CD14-positive monocyte (primary cell): Measurements from ENCODE around the gene RBMS1. TPM values are rescaled to one million over a fixed set of nuclear protein-coding genes. Genes with fewer than 3 reads are reported as not detected.

Experiments used
- DNase-seq, 3 donors: peaks; one replicate each; pipeline ENCODE4 v3.0.0-alpha.2; 2011 to 2022
- H2AFZ ChIP-seq: 2 replicates; pipeline ENCODE4 v1.6.0; 2012; ENCODE audit warnings: mild to moderate bottlenecking, low read depth, low read length, inconsistent platforms; ENCODE audit not compliant: insufficient read depth, poor library complexity, severe bottlenecking
- H3K27ac ChIP-seq, 2 donors: 1 replicate in 1 of 2; 2 replicates in 1 of 2; pipeline ENCODE4 v1.5.1; 2012 to 2013; ENCODE audit warnings: low read length in 2 of 2, control low read depth in 1 of 2, inconsistent platforms in 1 of 2, low read depth in 1 of 2, mild to moderate bottlenecking in 1 of 2
- H3K27me3 ChIP-seq, 2 donors: one replicate each; pipeline versions ENCODE4 v1.6.0 to v1.6.1; 2011 to 2013; ENCODE audit warnings: low read length in 2 of 2; ENCODE audit not compliant: control insufficient read depth in 2 of 2, insufficient read depth in 2 of 2
- H3K36me3 ChIP-seq, 2 donors: replicated peaks in 1 of 2; 1 replicate in 1 of 2; 2 replicates in 1 of 2; pipeline versions ENCODE4 v1.5.1 to v1.6.1; 2012 to 2013; ENCODE audit warnings: low read length in 2 of 2, control low read depth in 1 of 2, inconsistent platforms in 1 of 2, mild to moderate bottlenecking in 1 of 2; ENCODE audit not compliant: insufficient read depth in 2 of 2, control insufficient read depth in 1 of 2
- H3K4me1 ChIP-seq, 2 donors: 1 replicate in 1 of 2; 2 replicates in 1 of 2; pipeline versions ENCODE4 v1.5.1 to v1.6.1; 2012 to 2013; ENCODE audit warnings: low read length in 2 of 2, control low read depth in 1 of 2, inconsistent platforms in 1 of 2, mild to moderate bottlenecking in 1 of 2, moderate library complexity in 1 of 2; ENCODE audit not compliant: insufficient read depth in 2 of 2, control insufficient read depth in 1 of 2
- H3K4me2 ChIP-seq: replicated peaks from 2 replicates; pipeline ENCODE3; 2012; ENCODE audit warnings: low read length, moderate library complexity, mild to moderate bottlenecking; ENCODE audit not compliant: poor library complexity, severe bottlenecking; ENCODE audit errors: extremely low read depth
- H3K4me3 ChIP-seq, 3 experiments: fragments of 200-600 bp in 1 of 3; sonication (generic) in 1 of 3; replicated peaks in 1 of 3; 1 replicate in 2 of 3; 2 replicates in 1 of 3; pipeline ENCODE4 v1.5.1; 2011 to 2013; ENCODE audit warnings: low read length in 3 of 3, mild to moderate bottlenecking in 3 of 3, control low read depth in 2 of 3, low read depth in 2 of 3, inconsistent platforms in 1 of 3, moderate library complexity in 1 of 3
- H3K79me2 ChIP-seq: 2 replicates; pipeline ENCODE4 v1.6.0; 2012; ENCODE audit warnings: mild to moderate bottlenecking, control low read depth, inconsistent platforms, low read length, moderate library complexity; ENCODE audit not compliant: insufficient read depth
- H3K9ac ChIP-seq: 2 replicates; pipeline ENCODE4 v1.6.0; 2017; ENCODE audit warnings: low read length, mild to moderate bottlenecking; ENCODE audit not compliant: insufficient read depth, poor library complexity, severe bottlenecking
- H3K9me3 ChIP-seq, 2 donors: replicated peaks in 1 of 2; 1 replicate in 1 of 2; 2 replicates in 1 of 2; pipeline versions ENCODE4 v1.5.1 to v1.6.1; 2012 to 2013; ENCODE audit warnings: low read length in 2 of 2, control low read depth in 1 of 2; ENCODE audit not compliant: control insufficient read depth in 1 of 2, insufficient read depth in 1 of 2
- H4K20me1 ChIP-seq: 2 replicates; pipeline ENCODE4 v1.6.0; 2012; ENCODE audit warnings: mild to moderate bottlenecking, low read length, control low read depth, moderate library complexity; ENCODE audit not compliant: insufficient read depth
- H3K27ac Mint-ChIP-seq, 7 donors: one replicate each; pipeline ENCODE4 v1.8.0; 2020; ENCODE audit warnings: mild to moderate bottlenecking in 7 of 7, mixed read lengths in 7 of 7, moderate library complexity in 6 of 7, inconsistent platforms in 2 of 7
- H3K27me3 Mint-ChIP-seq, 3 donors: one replicate each; pipeline ENCODE4 v1.8.0; 2021 to 2022; ENCODE audit warnings: low read depth in 3 of 3, mild to moderate bottlenecking in 3 of 3, mixed read lengths in 3 of 3, moderate library complexity in 3 of 3, inconsistent platforms in 1 of 3
- H3K36me3 Mint-ChIP-seq, 2 donors: one replicate each; pipeline ENCODE4 v1.8.0; 2020; ENCODE audit warnings: mixed read lengths in 2 of 2, inconsistent platforms in 1 of 2, mild to moderate bottlenecking in 1 of 2
- H3K4me1 Mint-ChIP-seq: one replicate; pipeline ENCODE4 v1.8.0; 2020; ENCODE audit warnings: mild to moderate bottlenecking, mixed read lengths
- H3K4me3 Mint-ChIP-seq, 2 donors: one replicate each; pipeline ENCODE4 v1.8.0; 2020; ENCODE audit warnings: mild to moderate bottlenecking in 2 of 2, mixed read lengths in 2 of 2, moderate library complexity in 1 of 2
- H3K9me3 Mint-ChIP-seq, 7 donors: one replicate each; pipeline ENCODE4 v1.8.0; 2020 to 2022; ENCODE audit warnings: mixed read lengths in 7 of 7, mild to moderate bottlenecking in 6 of 7, moderate library complexity in 6 of 7, inconsistent platforms in 2 of 7
- WGBS: methylation state at CpG from one replicate; pipeline ENCODE4 v1.1.5; 2013; ENCODE audit warnings: missing lambda C conversion rate; ENCODE audit not compliant: insufficient coverage; 5-methylcytosine and 5-hydroxymethylcytosine counted together
- intact Hi-C, 2 donors: fragments of 100-400 bp; cut with micrococcal nuclease; formaldehyde crosslinking; loops; one replicate each; pipeline versions ENCODE4 v1.15.0 to v1.15.1; 2023
- polyA plus RNA-seq, 3 donors: library from polyadenylated mRNA; depleted of rRNA in 1 of 3; unstranded in 2 of 3; stranded (reverse) in 1 of 3; fragments of 300-500 nt in 2 of 3; fragments of >200 nt in 1 of 3; fragmentation: Illumina TruSeq in 2 of 3; gene quantifications; 1 replicate in 2 of 3; 2 replicates in 1 of 3; pipeline ENCODE4 v1.2.3, GENCODE V29; 2012 to 2021
- TF ChIP-seq, protein P1 (sequence below): fragments of 200-600 bp; IDR thresholded peaks from one replicate; pipeline ENCODE4 v1.8.0; 2022; ENCODE audit warnings: antibody characterized with exemption, mild to moderate bottlenecking

RBMS1 gene
- polyA plus RNA-seq, 3 donors = 88.2 to 91.2 (median 89.4) TPM

DNA sequence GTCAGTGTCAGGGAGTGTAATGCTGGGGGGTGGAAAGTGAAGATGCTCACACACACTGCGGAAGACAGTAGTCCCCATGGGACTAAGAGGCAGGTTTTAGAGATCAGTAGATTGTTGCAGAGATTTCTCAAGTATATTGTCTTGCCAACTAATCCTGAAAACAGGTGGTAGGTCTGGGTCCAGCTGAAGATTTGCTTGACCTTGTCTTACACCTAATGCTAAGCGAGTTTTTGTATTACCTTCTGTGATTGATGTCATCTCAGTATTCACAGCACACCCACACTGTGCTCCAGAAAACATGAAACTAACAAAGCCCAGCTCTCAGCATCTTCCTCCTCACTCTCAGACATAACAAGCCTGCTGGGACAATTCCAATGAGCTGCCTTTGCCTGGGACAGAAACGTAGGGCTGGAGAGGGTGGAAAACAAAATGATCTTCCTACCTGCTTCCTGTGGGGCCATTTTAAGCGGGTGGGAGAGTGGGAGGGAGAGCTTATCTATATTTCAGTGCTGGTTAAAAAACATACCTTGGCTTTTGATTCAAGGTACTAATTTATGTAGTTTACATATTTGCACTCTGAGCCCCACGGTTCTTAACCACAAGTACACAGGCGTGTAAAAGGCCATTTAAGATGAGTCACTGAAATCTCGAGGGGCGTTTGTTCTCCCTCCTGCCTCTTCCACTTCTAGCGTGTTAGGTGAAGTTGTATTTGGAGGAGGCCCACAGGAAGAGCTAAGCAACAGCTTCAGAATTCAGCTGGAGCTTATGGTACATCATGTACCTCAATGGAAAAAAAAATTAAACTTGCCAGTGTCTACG, 23.1 kb upstream of the RBMS1 start:
- Histone ChIP-seq H3K9ac (no peak overlapping the region), H2AFZ (no peak overlapping the region), H4K20me1 (no peaks in the 10 kb centered on the region), H3K36me3 (no peaks in the 10 kb centered on the region), H3K27ac (no peak overlapping the region), H3K4me1 (no peaks in the 10 kb centered on the region), H3K4me3 (no peak overlapping the region), H3K4me2 (no peak overlapping the region), H3K9me3 (no peaks in the 10 kb centered on the region), H3K79me2 (no peaks in the 10 kb centered on the region), H3K27me3 (no peaks in the 10 kb centered on the region)
- no peak overlapping the region for H3K4me3 Mint-ChIP-seq
- no peaks in the 10 kb centered on the region for H3K36me3 Mint-ChIP-seq
- no peak for DNase-seq
- TF ChIP-seq, protein P1, sequence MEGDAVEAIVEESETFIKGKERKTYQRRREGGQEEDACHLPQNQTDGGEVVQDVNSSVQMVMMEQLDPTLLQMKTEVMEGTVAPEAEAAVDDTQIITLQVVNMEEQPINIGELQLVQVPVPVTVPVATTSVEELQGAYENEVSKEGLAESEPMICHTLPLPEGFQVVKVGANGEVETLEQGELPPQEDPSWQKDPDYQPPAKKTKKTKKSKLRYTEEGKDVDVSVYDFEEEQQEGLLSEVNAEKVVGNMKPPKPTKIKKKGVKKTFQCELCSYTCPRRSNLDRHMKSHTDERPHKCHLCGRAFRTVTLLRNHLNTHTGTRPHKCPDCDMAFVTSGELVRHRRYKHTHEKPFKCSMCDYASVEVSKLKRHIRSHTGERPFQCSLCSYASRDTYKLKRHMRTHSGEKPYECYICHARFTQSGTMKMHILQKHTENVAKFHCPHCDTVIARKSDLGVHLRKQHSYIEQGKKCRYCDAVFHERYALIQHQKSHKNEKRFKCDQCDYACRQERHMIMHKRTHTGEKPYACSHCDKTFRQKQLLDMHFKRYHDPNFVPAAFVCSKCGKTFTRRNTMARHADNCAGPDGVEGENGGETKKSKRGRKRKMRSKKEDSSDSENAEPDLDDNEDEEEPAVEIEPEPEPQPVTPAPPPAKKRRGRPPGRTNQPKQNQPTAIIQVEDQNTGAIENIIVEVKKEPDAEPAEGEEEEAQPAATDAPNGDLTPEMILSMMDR = no peak
- WGBS = 92% methylated on average over 2 of the region's 10 CpGs
- no peak overlapping the region for H3K27ac Mint-ChIP-seq
- peaks cover 12% of the 10 kb centered on the region for H3K4me1 Mint-ChIP-seq
- intact Hi-C loops = no loop called here
- peaks cover 0 to 1% (median 0%) of the 10 kb centered on the region in 7 donors for H3K9me3 Mint-ChIP-seq
- peaks cover 2 to 3% (median 2%) of the 10 kb centered on the region in 3 donors for H3K27me3 Mint-ChIP-seq

DNA sequence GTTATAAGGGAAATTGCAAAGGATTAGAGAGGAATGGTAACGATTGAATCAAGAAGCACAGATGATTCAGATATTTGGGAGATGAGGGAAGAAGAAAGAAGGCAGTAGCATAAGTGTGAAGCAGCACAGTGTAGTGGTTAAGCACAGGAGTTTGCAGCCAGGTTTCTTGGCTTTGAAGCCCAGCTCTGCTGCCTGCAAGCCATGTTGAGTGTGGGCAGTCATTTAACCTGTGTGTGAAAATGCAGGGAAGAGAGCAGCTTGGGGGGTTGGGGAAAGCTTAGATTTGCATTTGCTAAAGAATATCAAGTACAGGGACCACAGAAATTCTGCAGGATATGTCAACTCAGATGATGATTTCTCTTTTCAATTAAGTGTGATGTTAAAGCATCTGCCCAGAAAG, 21.5 kb upstream of the RBMS1 start:
- no peaks in the 10 kb centered on the region for H3K79me2 ChIP-seq
- H3K4me3 Mint-ChIP-seq = no peak overlapping the region

More for the DNA sequence above, 21.5 kb upstream of the RBMS1 start:
- no peak overlapping the region for H3K9ac ChIP-seq
- no peak for DNase-seq
- no peaks in the 10 kb centered on the region for H4K20me1 ChIP-seq
- no peaks in the 10 kb centered on the region for H3K27me3 ChIP-seq
- H3K9me3 Mint-ChIP-seq = peaks cover 0 to 1% (median 0%) of the 10 kb centered on the region in 7 donors
- no peaks in the 10 kb centered on the region for H3K4me1 ChIP-seq
- peak overlapping the region; percentile 2 for H2AFZ ChIP-seq
- no peaks in the 10 kb centered on the region for H3K36me3 ChIP-seq
- H3K36me3 Mint-ChIP-seq = no peaks in the 10 kb centered on the region
- peaks cover 12% of the 10 kb centered on the region for H3K4me1 Mint-ChIP-seq
- no peaks in the 10 kb centered on the region for H3K9me3 ChIP-seq
- no peak overlapping the region for H3K4me2 ChIP-seq
- no peak overlapping the region for H3K27ac Mint-ChIP-seq
- H3K27me3 Mint-ChIP-seq = peaks cover 0 to 3% (median 3%) of the 10 kb centered on the region in 3 donors
- H3K27ac ChIP-seq = no peak overlapping the region
- WGBS = 90% methylated on average over 1 of the region's 1 CpG
- TF ChIP-seq, protein P1 = no peak
- intact Hi-C loops = no loop called here
- no peak overlapping the region for H3K4me3 ChIP-seq
